Keratinocyte (primary cell): ENCODE results near the gene MTHFD1L. TPM values are rescaled to one million over a fixed set of nuclear protein-coding genes. Genes with fewer than 3 reads are reported as not detected.

Source experiments
- DNase-seq: peaks from one replicate; pipeline ENCODE4 v3.0.0-alpha.2; 2011; ENCODE audit warnings: low read depth, missing footprints, low spot score
- FAIRE-seq: peaks from 2 replicates; lab custom pipeline; 2011; peaks lifted over from hg19 to GRCh38; lab: Jason Lieb, UNC
- H2AFZ ChIP-seq: 2 replicates; pipeline ENCODE4 v1.6.0; 2012; ENCODE audit warnings: low read length, control low read depth, inconsistent platforms; ENCODE audit not compliant: control insufficient read depth
- H3K27ac ChIP-seq: 2 replicates; pipeline ENCODE4 v1.5.1; 2011; ENCODE audit warnings: low read length; ENCODE audit not compliant: control insufficient read depth, insufficient read depth
- H3K27me3 ChIP-seq: 3 replicates; pipeline ENCODE4 v1.6.0; 2011; ENCODE audit warnings: low read length; ENCODE audit not compliant: control insufficient read depth, insufficient read depth; ENCODE audit errors: extremely low read depth
- H3K36me3 ChIP-seq, 2 experiments: 2 replicates in 1 of 2; 3 replicates in 1 of 2; pipeline ENCODE4 v1.5.1; 2011; ENCODE audit warnings: low read length in 2 of 2, mild to moderate bottlenecking in 1 of 2; ENCODE audit not compliant: control insufficient read depth in 2 of 2, insufficient read depth in 2 of 2; ENCODE audit errors: extremely low read depth in 1 of 2
- H3K4me1 ChIP-seq: 3 replicates; pipeline ENCODE4 v1.5.1; 2011; ENCODE audit warnings: low read length; ENCODE audit not compliant: control insufficient read depth, insufficient read depth; ENCODE audit errors: extremely low read depth
- H3K4me2 ChIP-seq: 3 replicates; pipeline ENCODE4 v1.6.0; 2011; ENCODE audit warnings: low read depth, low read length; ENCODE audit not compliant: control insufficient read depth, insufficient read depth; ENCODE audit errors: extremely low read depth
- H3K4me3 ChIP-seq, 3 experiments: fragments of 200-600 bp in 1 of 3; sonication (generic) in 1 of 3; 2 replicates in 2 of 3; 3 replicates in 1 of 3; pipeline ENCODE4 v1.5.1; 2011 to 2016; ENCODE audit warnings: low read length in 3 of 3, mild to moderate bottlenecking in 3 of 3, control low read depth in 2 of 3, inconsistent platforms in 1 of 3, low read depth in 1 of 3, mixed read lengths in 1 of 3, mixed run types in 1 of 3, moderate library complexity in 1 of 3; ENCODE audit not compliant: control insufficient read depth in 2 of 3, insufficient read depth in 2 of 3; ENCODE audit errors: extremely low read depth in 1 of 3
- H3K79me2 ChIP-seq: 2 replicates; pipeline ENCODE4 v1.6.0; 2012; ENCODE audit warnings: low read length; ENCODE audit not compliant: control insufficient read depth, insufficient read depth
- H3K9ac ChIP-seq: 3 replicates; pipeline ENCODE4 v1.6.0; 2011; ENCODE audit warnings: low read length; ENCODE audit not compliant: control insufficient read depth, insufficient read depth; ENCODE audit errors: extremely low read depth
- H3K9me1 ChIP-seq: 3 replicates; pipeline ENCODE4 v1.6.0; 2011; ENCODE audit warnings: low read length; ENCODE audit not compliant: control insufficient read depth, insufficient read depth; ENCODE audit errors: extremely low read depth
- H3K9me3 ChIP-seq: 2 replicates; pipeline ENCODE4 v1.5.1; 2012; ENCODE audit warnings: low read depth, low read length; ENCODE audit not compliant: control insufficient read depth
- H4K20me1 ChIP-seq: 3 replicates; pipeline ENCODE4 v1.6.0; 2011; ENCODE audit warnings: low read length; ENCODE audit not compliant: control insufficient read depth, insufficient read depth; ENCODE audit errors: extremely low read depth
- CTCF ChIP-seq, 3 experiments: IDR thresholded peaks in 1 of 3; conservative IDR thresholded peaks in 1 of 3; optimal IDR thresholded peaks in 1 of 3; 2 replicates in 2 of 3; 3 replicates in 1 of 3; pipeline versions ENCODE3 to v1.5.1; 2011; ENCODE audit warnings: low read length in 3 of 3, mild to moderate bottlenecking in 3 of 3, moderate library complexity in 2 of 3, control low read depth in 1 of 3, inconsistent platforms in 1 of 3; ENCODE audit not compliant: insufficient read depth in 2 of 3; ENCODE audit errors: extremely low read depth in 1 of 3
- EZH2 ChIP-seq: IDR thresholded peaks from one replicate; pipeline ENCODE4 v1.6.1; 2012; ENCODE audit warnings: inconsistent platforms, mild to moderate bottlenecking, low read length, moderate library complexity
- dilution Hi-C: fragments of 300-500 bp; cut with MboI; formaldehyde crosslinking; loops from one replicate; pipeline ENCODE4 v1.7.0; 2020; ENCODE audit warnings: low sequenced_read_pairs; ENCODE audit not compliant: extremely low pct_ligation_motif_present
- polyA plus RNA-seq, 5 experiments: library from polyadenylated mRNA; depleted of rRNA in 3 of 5; stranded (reverse) in 3 of 5; stranded (forward) in 1 of 5; unstranded in 1 of 5; fragments of >200 nt; gene quantifications; 1 replicate in 1 of 5; 2 replicates in 3 of 5; 3 replicates in 1 of 5; pipeline versions ENCODE4 v1.2.1 to v1.2.3, GENCODE V29; 2011 to 2012; ENCODE audit warnings: missing spikeins in 2 of 5, low read depth in 1 of 5, low replicate concordance in 1 of 5

MTHFD1L gene
- polyA plus RNA-seq, 1 donor (not counting 4 experiments of a cell fraction or from before 2014, with no cell fraction given) = 38.0 TPM

- Histone ChIP-seq H3K36me3 (peaks cover 5 to 12% of the 10 kb centered on the region in 2 experiments), H3K9me3 (no peaks in the 10 kb centered on the region), H3K4me2 (no peak overlapping the region), H3K4me1 (no peaks in the 10 kb centered on the region), H3K27ac (no peak overlapping the region), H4K20me1 (no peaks in the 10 kb centered on the region), H3K79me2 (no peaks in the 10 kb centered on the region), H3K9ac (no peak overlapping the region), H3K27me3 (no peaks in the 10 kb centered on the region), H3K4me3 (no peak overlapping the region), H3K9me1 (no peaks in the 10 kb centered on the region), H2AFZ (no peak overlapping the region)
- no peak for DNase-seq
- dilution Hi-C loops = no loop called here
- no peak for FAIRE-seq
- TF ChIP-seq EZH2 (no peak), CTCF (optimal IDR thresholded peaks at IDR 0.05 in 1 of 3, IDR thresholded peaks at IDR 0.05 in 1 of 3, conservative IDR thresholded peaks at IDR 0.05 in 1 of 3; ENCODE audit: extremely low read depth in 1 of 3, insufficient read depth in 2 of 3, low read length in 3 of 3) (no peak)
These were observed 88.3 kb downstream of the MTHFD1L start for GRCh38 chr6:150953851-150954250.

GRCh38 chr6:150959166-150959565 is 93.7 kb downstream of the MTHFD1L start:
- Histone ChIP-seq H3K79me2 (no peaks in the 10 kb centered on the region), H3K9me1 (no peaks in the 10 kb centered on the region), H4K20me1 (no peaks in the 10 kb centered on the region), H3K4me1 (no peaks in the 10 kb centered on the region), H3K4me2 (no peak overlapping the region), H3K36me3 (peaks cover 4 to 19% of the 10 kb centered on the region in 2 experiments), H3K4me3 (no peak overlapping the region), H3K27ac (no peak overlapping the region), H2AFZ (no peak overlapping the region), H3K9me3 (no peaks in the 10 kb centered on the region), H3K27me3 (no peaks in the 10 kb centered on the region), H3K9ac (no peak overlapping the region)
- FAIRE-seq (no peak), DNase-seq (no peak)
- TF ChIP-seq EZH2 (no peak), CTCF (optimal IDR thresholded peaks at IDR 0.05 in 1 of 3, IDR thresholded peaks at IDR 0.05 in 1 of 3, conservative IDR thresholded peaks at IDR 0.05 in 1 of 3; ENCODE audit: extremely low read depth in 1 of 3, insufficient read depth in 2 of 3, low read length in 3 of 3) (no peak)
- dilution Hi-C loops = no loop called here
